T-helper 2 cell (primary cell): ENCODE results near the gene AMFR.
"Not testable (repeated sequence)": the region's sequence is repeated elsewhere in the genome, so short reads cannot be mapped to it uniquely, and the experiment has no call there.

ENCODE experiments used
- DNase-seq, 5 experiments: peaks; one replicate each; pipeline versions ENCODE4 v3.0.0 to v3.0.0-alpha.2; 2012 to 2022

Gene AMFR

DNA sequence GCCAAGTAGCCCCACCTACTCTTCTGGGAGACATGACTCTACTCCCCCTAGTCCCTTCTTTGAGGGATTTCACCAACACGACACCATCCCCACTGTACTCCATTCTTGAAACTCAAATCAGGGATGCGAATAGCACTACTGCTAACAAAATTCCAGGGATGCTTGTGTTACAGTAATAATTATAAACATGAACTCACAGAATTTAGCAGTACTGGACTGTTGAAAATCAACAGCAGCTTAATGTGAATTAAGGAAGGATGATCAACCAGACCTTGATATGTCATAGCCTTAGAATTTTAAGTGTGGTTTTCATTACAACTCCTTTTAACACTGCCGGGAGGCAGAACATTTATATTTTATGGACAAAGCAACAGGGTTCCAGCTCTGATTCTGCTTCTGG lies 37.9 kb downstream of the AMFR start:
- DNase-seq, result no peak

DNA sequence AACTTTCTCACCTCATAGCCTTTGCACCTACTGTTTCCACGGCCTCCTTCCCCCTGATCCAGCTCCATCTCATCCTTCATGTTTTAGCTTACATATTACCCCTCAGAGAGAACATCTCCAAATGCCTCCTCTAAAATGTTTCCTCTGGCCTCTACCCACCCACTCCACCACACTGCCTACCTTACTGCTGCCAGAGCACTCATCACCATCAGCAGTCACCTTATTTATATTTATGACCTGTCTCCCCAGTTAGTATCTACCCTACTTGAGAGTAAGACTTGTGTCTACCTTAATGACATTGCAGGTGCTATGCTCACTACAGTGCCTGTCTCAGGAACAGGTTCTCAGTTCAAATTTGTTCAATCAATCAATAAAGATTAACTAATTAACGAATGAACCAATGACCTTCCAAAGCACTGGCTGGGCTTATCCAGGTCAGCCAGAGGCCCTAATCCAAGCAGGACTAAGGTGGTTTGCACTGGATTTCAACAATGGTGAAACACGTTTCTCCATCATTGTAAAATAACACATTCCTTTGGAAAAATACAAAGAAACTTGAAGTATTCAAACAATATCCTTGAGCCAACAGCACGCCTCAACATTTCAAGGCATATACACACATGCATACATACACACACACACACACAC lies 41.1 kb downstream of the AMFR start:
- DNase-seq, result no peak

DNA sequence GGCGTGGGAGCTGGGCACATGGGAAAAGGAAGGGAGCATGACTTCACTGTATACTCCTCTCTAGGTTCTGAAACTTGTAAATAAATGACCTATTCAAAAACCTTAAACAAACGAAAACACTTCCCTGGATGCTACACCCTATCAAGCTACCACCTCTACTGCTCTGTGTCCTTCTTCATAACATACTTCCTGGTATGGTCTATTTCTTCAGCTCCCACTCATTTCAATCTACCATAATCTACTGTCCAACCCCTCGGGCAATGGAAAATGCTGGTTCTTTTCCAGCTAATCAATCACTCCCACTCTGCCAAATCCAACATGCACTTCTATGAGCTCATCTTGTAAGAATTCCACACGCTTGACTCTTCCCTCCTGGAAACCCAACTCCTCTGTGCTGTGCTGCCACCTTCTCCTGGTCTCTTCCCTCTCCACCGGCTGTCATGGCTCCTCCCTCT lies 42.4 kb downstream of the AMFR start:
- no peak for DNase-seq

DNA sequence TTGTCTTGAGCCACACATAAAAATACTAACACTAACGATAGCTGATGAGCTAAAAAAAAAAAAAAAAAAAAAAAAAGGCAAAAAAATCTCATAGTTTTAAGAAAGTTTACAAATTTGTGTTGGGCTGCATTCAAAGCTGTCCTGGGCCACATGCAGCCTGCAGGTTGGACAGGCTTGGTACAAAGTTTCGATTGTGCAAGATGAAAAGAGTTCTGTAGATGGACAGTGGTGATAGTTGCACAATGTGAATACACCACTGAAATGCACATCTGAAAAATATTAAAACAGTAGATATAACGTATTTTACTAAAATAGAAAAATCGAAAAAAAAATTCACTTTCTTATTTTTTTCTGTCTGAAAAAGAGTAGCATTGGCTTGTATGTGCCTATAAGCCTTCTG lies 42.9 kb downstream of the AMFR start:
- DNase-seq, result no peak

DNA sequence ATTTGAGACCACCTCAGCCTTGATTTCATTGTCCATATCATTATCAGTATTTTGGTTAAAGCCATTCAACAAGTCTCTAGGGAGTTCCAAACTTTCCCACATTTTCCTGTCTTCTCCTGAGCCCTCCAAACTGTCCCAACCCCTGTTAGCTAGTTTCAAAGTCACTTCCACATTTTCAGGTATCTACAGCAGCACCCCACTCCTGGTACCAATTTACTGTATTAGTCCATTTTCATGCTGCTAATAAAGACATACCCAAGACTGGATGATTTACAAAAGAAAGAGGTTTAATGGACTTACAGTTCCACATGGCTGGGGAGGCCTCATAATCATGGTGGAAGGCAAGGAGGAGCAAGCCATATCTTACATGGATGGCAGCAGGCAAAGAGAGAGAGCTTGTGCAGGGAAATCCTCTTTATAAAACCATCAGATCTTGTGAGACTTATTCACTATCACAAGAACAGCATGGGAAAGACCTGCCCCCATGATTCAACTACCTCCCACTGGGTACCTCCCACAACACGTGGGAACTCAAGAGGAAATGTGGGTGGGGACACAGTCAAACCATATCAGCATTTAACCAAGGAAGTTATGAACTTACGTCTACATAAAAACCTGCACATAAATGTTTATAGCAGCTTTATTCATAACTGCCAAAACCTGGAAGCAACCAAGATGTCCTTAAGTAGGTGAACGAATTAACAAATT lies 44.4 kb downstream of the AMFR start:
- DNase-seq, result not testable (repeated sequence)

DNA sequence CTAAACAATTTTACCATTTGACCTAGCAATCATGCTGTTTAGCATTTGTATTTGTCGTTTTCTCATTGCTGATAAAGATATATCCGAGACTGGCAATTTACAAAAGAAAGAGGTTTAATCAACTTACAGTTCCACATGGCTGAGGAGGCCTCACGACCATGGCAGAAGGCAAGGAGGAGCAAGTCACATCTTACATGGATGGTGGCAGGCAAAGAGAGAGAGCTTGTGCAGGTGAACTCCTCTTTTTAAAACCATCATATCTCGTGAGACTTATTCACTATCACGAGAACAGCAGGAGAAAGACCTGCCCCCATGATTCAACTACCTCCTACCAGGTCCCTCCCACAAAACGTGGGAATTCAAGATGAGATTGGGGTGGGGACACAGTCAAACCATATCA lies 46.3 kb downstream of the AMFR start:
- DNase-seq, result not testable (repeated sequence)

DNA sequence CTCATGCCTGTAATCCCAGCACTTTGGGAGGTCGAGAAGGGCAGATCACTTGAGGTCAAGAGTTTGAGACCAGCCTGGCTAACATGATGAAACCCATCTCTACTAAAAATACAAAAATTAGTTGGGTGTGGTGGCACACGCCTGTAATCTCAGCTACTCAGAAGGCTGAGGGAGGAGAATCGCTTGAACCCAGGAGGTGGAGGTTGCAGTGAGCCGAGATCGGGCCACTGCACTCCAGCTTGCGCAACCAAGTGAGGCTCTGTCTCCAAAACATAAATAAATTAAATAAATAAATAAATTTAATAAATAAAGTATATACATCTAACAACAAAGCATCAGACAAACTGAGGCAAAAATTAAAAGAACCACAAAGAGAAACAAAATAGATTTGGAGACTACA lies 49.6 kb downstream of the AMFR start:
- DNase-seq, result not testable (repeated sequence)

DNA sequence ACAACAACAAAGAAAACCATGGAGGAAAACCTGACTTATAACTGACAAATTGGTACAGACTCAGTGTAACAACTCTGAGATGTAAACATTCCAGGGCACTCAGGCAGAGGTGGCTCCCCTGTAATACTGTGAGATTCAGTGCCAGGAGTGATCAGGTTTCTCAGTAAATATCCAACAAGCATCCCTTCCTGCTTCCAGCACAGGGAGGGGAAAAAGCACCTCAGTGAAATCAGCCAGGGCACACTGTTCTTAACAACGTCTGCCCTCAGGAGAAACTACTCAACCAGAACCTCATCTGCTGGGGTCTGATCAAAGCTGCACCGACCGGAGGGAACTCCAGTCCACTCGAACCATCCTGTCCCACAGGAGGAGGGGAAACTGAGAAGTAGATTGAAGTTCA lies 52.3 kb downstream of the AMFR start:
- DNase-seq, result no peak

DNA sequence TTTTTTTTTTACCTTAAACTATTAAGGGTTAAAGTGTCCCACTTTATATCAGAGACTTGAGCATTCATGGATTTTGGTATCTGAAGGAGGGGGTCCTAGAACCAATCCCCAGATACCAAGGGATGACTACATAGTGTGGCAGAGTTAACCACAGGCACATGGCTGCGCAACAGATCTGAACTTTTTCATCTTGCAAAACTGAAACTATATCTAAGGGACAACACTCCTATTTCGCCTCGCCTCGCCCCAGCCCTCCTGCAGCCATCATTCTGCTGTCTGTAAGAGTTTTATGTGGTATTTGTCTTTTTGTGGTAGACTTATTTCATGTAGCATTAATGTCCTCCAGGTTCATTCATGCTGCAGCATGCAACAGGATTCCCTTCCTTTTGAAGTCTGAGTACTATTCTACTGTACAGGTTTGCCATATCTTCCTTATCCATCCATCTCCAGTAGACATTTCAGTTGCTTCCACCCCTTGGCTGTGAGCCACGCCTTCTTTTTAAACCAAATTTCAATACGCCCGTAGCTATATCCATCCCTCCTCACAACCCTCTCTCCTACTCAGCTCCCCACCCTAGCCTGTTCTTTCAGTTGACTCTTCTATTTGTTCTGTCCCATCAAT lies 53.2 kb downstream of the AMFR start:
- DNase-seq, result peak in 1 of 5 experiments; percentile 63

DNA sequence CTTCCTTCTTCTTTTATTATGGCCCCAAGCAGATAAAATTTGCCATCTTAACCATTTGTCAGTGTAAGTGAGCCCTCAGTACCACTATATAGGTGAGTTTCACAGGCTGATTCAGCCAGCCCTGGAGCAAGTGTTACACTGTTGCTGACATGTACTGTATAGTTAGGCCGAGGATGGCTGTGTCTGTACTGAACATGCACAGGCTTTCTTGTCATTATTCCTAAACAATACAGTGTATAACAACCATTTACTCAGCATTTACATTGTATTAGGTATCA lies 53.7 kb downstream of the AMFR start:
- DNase-seq, result no peak

DNA sequence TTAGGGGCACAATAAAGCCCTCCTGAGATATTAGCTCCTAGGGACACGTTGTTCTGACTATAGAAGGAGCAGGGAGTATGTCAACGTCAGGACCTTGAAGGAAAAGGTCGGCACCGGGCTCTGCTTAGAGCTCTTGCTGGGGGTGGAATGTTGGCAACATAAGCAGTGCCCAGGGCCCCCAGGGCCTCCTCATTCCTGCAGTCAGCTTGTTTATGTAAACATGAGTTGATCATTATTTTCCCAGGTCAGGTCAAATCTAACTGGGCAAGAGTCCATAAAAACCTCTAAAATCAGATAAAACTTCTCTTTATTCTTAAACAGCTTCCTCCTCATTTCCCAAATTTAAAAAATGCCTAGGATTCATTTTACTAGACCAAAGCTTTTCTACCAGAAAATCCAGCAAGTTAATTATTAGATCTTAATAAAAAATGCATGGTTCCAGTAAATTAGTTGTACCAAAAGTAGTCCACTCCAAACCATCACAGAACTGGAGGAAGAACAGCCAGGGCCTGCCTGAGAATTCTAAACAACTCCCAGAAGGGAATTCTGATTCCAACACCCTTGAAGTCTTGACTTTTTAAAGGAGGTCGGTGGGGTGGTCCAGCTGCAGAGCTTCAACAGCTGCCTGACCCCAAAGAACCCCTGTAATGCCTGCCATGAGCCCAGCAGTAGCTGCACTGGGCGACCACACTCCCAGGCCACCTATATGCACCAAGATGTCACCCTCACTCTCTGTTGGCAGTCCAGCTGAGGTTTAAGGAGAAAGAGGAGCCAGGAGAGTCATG lies 54.3 kb downstream of the AMFR start:
- DNase-seq, result no peak

DNA sequence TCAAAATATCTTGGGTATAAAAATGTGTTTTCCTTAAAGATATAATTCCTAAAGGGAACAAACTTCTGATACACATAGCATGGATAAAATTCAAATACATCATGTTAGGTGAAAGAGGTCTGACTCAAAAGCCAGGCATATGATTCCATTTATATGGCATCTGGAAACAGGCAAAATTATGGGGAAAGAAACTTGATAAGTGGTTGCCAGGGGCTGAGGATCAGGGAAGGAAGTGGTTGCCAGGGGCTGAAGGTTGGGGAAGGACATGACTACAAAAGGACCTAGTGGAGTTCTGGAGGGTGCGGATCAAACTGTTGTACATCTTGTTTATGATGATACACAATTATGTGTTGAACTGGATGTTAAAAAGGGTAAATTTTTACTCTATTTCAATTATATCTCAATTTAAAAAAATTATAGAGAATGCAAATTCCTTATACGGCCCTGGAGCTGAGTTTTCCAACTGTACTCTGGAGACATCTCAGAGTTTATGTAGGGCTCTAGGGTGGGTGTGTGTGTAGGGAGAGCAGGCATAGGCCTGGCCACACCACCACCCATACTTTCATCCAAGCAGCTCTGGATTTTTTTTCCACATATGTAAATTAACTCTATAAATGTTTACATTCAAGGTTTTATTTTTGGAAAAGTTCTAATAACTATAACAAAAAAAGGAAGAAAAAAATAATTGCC lies 55.0 kb downstream of the AMFR start:
- no peak for DNase-seq

DNA sequence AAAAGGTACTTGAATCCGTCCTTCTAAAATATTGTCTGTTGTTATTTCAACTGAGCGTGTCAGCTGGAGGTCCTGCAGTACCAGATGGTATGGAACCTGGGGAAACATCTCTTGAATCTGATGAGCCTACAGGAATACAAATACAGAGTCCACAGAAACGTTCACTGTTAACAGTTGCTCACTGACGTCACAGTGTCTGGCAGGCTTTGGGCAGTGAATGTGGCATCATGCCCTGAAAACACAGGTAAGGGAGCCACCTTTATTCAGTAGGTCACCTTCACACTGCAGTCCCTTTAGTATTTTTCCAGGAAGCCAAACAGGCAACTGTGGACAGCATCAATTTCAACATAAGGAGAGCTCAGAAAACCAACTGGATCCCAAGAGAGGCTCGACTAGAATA lies 56.1 kb downstream of the AMFR start:
- DNase-seq, result no peak

DNA sequence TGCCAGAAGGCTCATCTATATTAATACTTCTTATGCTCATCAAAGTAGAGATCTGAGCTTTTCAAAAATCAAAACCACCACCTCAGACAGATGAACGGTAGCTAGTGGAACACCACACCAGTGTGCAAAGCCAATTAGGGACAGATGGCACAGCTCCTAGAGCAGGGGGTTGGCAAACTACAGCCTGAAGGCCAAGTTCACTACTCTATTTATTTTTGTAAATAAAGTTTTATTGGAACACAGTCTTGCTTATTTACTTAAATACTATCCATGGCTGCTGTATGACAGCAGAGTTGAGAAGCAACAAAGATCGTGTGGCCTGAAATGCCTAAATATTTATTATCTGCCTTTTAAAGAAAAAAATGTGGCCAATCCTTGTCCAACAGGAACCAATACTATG lies 56.8 kb downstream of the AMFR start:
- DNase-seq, result no peak

DNA sequence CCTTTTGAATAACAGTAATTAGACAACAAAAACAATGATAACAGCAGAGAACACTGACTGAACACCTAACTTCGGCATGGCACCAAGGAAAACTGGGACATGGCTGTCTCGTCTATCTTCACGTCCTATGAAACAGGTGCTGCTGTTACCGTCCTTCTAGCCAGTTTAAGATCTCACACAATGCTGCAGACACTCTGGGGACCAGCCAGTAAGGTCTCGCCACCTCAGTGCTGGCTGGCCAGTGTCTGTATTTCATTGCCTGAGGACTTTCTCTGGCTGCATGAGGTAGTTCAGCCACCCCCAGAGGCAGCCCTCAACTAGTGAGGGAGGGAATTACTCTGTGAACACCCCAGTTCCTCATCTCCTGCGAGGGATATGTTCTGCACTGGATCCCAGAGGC lies 57.6 kb downstream of the AMFR start:
- no peak for DNase-seq

DNA sequence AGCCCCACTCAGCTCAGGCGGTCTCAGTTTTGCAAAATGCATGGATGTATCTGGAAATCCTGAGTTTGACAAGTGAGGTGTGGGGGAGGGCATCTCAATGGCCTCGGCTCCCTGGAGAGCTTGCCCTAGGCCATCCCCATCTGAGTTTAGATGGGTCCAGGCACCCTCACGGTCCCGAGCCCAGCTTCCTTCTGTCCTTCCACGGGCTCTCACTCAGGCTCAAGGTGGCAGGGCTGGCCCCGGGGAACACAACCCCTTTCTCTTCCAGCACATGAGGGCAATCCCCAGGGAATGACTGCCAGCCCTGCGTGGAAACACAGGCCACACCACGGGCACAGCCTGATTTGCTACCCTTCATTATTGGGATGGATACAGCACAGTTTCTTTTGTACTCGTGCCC lies 58.4 kb downstream of the AMFR start:
- DNase-seq, result no peak

DNA sequence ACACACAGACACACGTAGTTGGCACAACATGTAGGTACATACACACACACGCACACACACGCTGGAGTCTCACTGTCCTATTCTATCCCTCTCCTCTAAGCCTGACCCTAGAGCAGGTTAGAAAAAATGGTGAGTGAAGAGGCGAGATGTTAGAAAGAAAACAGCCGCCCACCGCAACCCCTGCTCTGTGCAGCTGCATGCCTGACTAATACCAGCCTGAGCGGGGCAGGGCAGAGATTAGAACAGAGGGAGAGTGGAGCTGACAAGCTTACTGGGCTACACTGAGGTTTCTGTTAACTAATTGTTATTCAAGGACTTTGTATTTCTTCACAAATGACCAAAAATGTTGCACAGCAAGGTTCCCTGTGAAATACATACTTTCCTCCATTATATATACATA lies 59.8 kb downstream of the AMFR start:
- DNase-seq, result no peak

DNA sequence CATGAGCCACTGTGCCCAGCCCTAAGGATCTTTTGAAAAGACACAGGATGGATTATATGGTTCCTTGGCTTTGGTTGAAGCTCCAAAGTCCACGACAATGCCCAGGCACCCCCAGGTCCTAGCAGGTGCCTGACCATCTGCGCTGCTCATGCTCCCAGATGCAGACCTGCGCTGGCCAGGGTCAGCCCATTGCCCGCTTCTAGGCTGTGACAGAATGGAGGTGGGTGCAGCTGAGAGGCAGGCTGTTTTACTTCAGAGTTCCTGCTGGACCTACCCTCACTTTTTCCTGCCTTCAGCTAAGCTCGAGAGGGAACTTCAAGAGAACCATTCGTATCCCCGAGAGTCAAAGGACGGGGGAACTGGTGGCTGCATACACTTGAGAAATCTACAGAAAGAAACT lies 60.5 kb downstream of the AMFR start:
- no peak for DNase-seq

DNA sequence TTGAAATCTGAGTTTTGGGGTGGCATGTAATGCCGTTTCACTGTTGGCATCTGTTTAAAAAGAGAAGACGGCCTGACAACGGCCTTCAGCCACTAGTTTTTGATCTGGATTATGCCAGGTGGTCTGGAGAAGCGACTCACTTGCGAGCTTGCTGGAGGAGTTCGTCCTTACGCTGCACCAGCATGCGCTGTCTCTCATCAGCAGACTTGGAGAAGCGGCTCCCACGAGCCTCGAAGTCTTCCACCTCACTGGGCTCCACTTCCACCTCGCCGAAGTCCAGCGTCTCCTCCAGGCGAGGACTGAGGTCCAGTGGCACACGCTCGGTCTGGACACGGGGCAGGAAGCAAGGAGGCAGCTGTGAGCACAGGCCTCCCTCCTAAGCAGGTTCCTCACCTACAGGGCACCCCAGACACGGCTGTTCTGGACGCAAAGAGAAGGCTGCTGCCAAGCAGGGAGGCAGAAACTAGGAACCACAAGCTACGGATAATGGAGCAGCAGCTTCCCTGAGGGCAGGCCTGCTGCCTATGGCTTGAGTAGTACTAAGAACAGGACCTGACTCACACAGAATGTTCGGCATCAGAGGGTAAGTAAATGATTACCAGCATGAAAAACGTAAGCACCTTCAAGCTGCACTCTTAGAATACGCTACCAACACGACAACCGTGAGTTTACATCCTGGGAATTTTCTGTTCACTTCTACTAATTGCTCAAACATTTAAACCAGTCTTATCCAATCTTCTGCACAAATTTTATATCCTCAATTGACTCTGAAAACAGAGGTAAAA lies 61.4 kb downstream of the AMFR start:
- no peak for DNase-seq

DNA sequence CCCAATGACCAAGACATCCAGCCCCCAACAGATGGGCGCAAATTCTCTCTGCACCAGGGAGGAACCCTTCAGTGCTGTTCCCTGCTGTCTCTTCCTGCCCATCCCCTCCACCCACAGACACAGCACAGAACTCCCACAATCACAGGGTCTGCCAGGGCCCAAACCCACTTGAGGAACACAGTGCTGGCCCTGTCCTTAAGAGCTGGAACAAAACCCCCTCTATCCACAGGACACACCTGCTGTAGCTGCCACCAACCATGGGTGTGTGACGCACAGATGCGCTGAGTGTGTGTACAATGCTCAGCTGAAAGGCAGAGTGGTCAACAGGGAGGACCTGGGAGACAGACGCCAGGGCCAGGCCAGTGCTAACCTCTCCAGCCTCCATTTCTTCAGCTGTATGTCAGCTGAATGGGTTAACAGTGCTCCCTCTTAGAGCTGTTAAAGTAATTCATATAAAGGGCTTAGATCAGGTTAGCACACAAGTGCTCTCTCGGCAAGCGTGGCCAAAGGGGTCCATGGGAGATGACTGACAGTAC lies 62.1 kb downstream of the AMFR start:
- no peak for DNase-seq

DNA sequence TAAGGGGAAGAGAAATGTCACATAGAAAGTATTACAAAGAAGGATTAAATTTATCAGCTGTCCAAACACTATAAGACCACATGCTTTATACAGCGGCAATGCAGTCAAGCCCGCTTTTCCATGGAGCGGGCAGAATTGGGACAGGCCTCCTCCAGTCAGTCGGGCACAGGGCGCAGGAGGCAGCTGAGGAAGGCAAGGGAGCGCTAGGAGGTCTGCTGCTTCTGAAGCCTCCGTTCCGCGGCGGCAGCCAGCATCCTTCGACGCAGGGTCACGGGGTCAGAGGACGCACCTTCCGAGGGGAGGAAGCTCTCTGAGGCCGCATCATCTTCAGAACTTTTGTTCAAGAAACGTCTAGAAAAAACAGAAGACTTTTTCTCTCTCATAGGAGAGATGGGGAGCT lies 62.6 kb downstream of the AMFR start:
- no peak for DNase-seq

DNA sequence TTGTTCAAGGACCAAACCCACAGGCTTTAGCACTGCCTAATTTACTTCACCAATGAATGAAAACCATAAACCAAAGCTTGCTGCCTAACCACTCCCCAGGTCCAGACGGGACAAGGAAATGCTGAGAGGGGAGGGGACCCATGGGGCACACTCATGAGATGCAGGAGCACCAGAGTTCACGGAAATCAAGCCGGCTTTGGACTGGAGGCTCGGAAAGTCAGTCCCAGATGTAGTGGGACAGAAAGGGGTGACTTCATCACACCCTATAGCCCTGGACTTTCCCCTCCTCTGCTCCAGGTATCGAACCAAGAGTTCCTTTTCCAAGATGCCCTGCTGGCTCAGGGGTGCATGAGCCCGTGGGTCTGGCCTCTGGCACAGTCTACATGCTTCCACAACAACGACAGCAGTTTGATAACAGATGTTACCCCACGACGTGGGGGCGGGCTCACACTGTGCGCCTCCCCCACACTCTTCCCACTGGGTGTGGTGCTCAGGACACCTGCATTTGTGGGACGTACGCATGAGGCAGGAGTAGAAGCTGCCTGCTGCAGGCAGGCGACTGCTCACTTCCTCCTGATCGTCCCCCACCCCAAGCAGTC lies 63.2 kb downstream of the AMFR start:
- no peak for DNase-seq
